ENCODE data around the gene FPR1.

GRCh38 chr19:51716925-51717324 is 34.8 kb downstream of the FPR1 start:
- no peak for TF ChIP-seq EP300 (IDR thresholded peaks at IDR 0.05)
- TF ChIP-seq CTCF (IDR thresholded peaks at IDR 0.05), result no peak
- no peak for TF ChIP-seq POLR2AphosphoS5 (IDR thresholded peaks at IDR 0.05)
